ENCODE data around the gene KIAA1210. TPM values are rescaled to one million over a fixed set of nuclear protein-coding genes. Genes with fewer than 3 reads are reported as not detected.

Gene KIAA1210
- total and polyA plus RNA-seq, 2 of the 4 experiments (the other 2 are of a cell fraction): not detected

- no peak overlapping the region for H3K27ac ChIP-seq (ENCODE audit: insufficient read depth, low read length)
- intact Hi-C loops (cut with micrococcal nuclease) (no loop called here), dilution Hi-C loops (cut with HindIII; ENCODE audit: low sequenced_read_pairs, unreplicated experiment) (no loop called here), in situ Hi-C loops (cut with MboI; ENCODE audit: low sequenced_read_pairs) (no loop called here)
- H4K8ac ChIP-seq (ENCODE audit: low read depth in 2 of 2, low read length in 2 of 2): no peak overlapping the region
- no peak overlapping the region for H4K91ac ChIP-seq (ENCODE audit: insufficient read depth, low read depth, low read length)
- no peaks in the 10 kb centered on the region for H3K9me1 ChIP-seq (ENCODE audit: insufficient read depth, low read length)
- no peak overlapping the region for H3K14ac ChIP-seq (replicated peaks; ENCODE audit: low read depth, low read length)
- H4K5ac ChIP-seq (ENCODE audit: low read depth, low read length): no peak overlapping the region
- H3K4ac ChIP-seq (ENCODE audit: low read depth, low read length): no peak overlapping the region
- H3K56ac ChIP-seq (ENCODE audit: extremely low read depth, insufficient read depth, low read length): no peak overlapping the region
- no peak overlapping the region for H3K9ac ChIP-seq (ENCODE audit: low read depth, low read length)
- H3K36me3 ChIP-seq (ENCODE audit: control insufficient read depth, insufficient read depth, low read length): no peaks in the 10 kb centered on the region
- ChIA-PET POLR2A (ENCODE audit: unreplicated experiment) (no interaction called here), CTCF (interaction anchor here (1.0 kb wide), 1 partner anchor 16 kb away, joined by 4 read pairs; no protein-coding TSS in a partner anchor)
- H4K20me1 ChIP-seq (ENCODE audit: insufficient read depth, low read length): no peaks in the 10 kb centered on the region
- TF ChIP-seq MAZ (IDR thresholded peaks at IDR 0.05; ENCODE audit: borderline replicate concordance, low read depth, low read length) (no peak), RCOR1 (IDR thresholded peaks at IDR 0.05; ENCODE audit: insufficient replicate concordance, low read length) (no peak), CEBPB (IDR thresholded peaks at IDR 0.05; ENCODE audit: low read depth, low read length) (no peak), POLR2A (IDR thresholded peaks at IDR 0.05; ENCODE audit: low read depth, low read length) (no peak), NFE2L2 (IDR thresholded peaks at IDR 0.05; ENCODE audit: low read depth, low read length) (no peak), RAD21 (IDR thresholded peaks at IDR 0.05; ENCODE audit: low read length) (no peak), CTCF (conservative IDR thresholded peaks at IDR 0.05; ENCODE audit: low read depth, low read length) (no peak), MXI1 (IDR thresholded peaks at IDR 0.05; ENCODE audit: borderline replicate concordance, low read depth, low read length) (no peak), MAFK (IDR thresholded peaks at IDR 0.05; ENCODE audit: low read depth, low read length) (no peak), SMC3 (IDR thresholded peaks at IDR 0.05; ENCODE audit: low read depth, low read length) (no peak), BHLHE40 (IDR thresholded peaks at IDR 0.05; ENCODE audit: low read depth, low read length) (no peak), ELK1 (IDR thresholded peaks at IDR 0.05; ENCODE audit: borderline replicate concordance, low read depth, low read length) (no peak), CHD1 (IDR thresholded peaks at IDR 0.05; ENCODE audit: low read depth, low read length) (no peak), FOS (IDR thresholded peaks at IDR 0.05; ENCODE audit: low read depth, low read length) (no peak), RFX5 (IDR thresholded peaks at IDR 0.05; ENCODE audit: low read depth, low read length) (no peak), USF2 (IDR thresholded peaks at IDR 0.05; ENCODE audit: low read depth, low read length) (no peak)
- no peak overlapping the region for H2BK5ac ChIP-seq (ENCODE audit: low read depth, low read length, poor library complexity, severe bottlenecking)
- no peak overlapping the region for H2AK5ac ChIP-seq (ENCODE audit: low read depth, low read length)
- H3K4me2 ChIP-seq (ENCODE audit: low read depth, low read length): no peak overlapping the region
- H3K18ac ChIP-seq (ENCODE audit: low read depth, low read length): no peak overlapping the region
- peaks cover 15% of the 10 kb centered on the region for H3K27me3 ChIP-seq (ENCODE audit: control insufficient read depth, insufficient read depth, low read length)
- no peak overlapping the region for H2AFZ ChIP-seq (replicated peaks; ENCODE audit: low read length, poor library complexity)
- H3K9me3 ChIP-seq (ENCODE audit: control insufficient read depth, insufficient read depth, low read length): no peaks in the 10 kb centered on the region
- no peak overlapping the region for H2AK9ac ChIP-seq (replicated peaks; ENCODE audit: low read depth, low read length, poor library complexity)
- H3K79me1 ChIP-seq (ENCODE audit: low read depth in 1 of 2, low read length in 2 of 2): no peaks in the 10 kb centered on the region
- DNase-seq (no peak), ATAC-seq (ENCODE audit: low read depth) (no peak)
- H3K23ac ChIP-seq (ENCODE audit: low read depth, low read length): no peak overlapping the region
- no peak overlapping the region for H3K4me3 ChIP-seq (ENCODE audit: insufficient read depth, low read depth, low read length)
- no peak overlapping the region for H2BK120ac ChIP-seq (ENCODE audit: low read depth, low read length)
- no peak overlapping the region for H2BK20ac ChIP-seq (ENCODE audit: low read depth, low read length)
- no CpG with 5 or more reads among the region's 1 CpG for WGBS, 2 experiments (ENCODE audit: extremely low coverage in 2 of 2, insufficient read length in 1 of 2)
- no peak overlapping the region for H2BK15ac ChIP-seq (ENCODE audit: low read depth, low read length)
- H3K4me1 ChIP-seq (ENCODE audit: control insufficient read depth, insufficient read depth, low read length): no peaks in the 10 kb centered on the region
- BruUV-seq (replicated peaks): no TSS peak
These were observed 45.3 kb downstream of the KIAA1210 start for GRCh38 chrX:119082278-119082677.

All from IMR-90 (cell line).